ENCODE measurements around the gene REEP2. TPM values are rescaled to one million over a fixed set of nuclear protein-coding genes. Genes with fewer than 3 reads are reported as not detected.
A peak's percentile ranks its signal among the peaks of the same experiment; 100 is the strongest.

Gene REEP2
- total and polyA plus RNA-seq, 4 donors: 48.1 to 272 (median 167) TPM

- Histone ChIP-seq H3K4me1 (ENCODE audit: control insufficient read depth, insufficient read depth, low read length) (peaks cover 41% of the 10 kb centered on the region), H3K36me3 (ENCODE audit: control insufficient read depth, insufficient read depth, low read length) (peaks cover 13% of the 10 kb centered on the region), H3K27ac (ENCODE audit: low read depth, low read length) (peak within 1 kb of the TSS; percentile 98), H3K9me3 (ENCODE audit: control insufficient read depth, insufficient read depth, low read length) (no peaks in the 10 kb centered on the region), H3K4me3 (ENCODE audit: low read depth, low read length) (peak within 1 kb of the TSS; percentile 81), H3K27me3 (ENCODE audit: control insufficient read depth, insufficient read depth, low read length) (peaks cover 20% of the 10 kb centered on the region)
- DNase-seq (ENCODE audit: low read depth in 4 of 6, low spot score in 6 of 6): peak; percentile 82 to 98 (median 92)
- under 1% methylated on average over 85 of the region's 85 CpGs for WGBS (ENCODE audit: insufficient coverage)
Measured at GRCh38 chr5:138465261-138466124, 26.6 kb downstream of the REEP2 start, which contains the start of gene EGR1. TSS of gene EGR1 (plus strand) at chr5:138465479. CDS start at chr5:138465762, 283 bp downstream.

GRCh38 chr5:138466125-138466899, 27.5 kb downstream of the REEP2 start:
- H3K27ac ChIP-seq (ENCODE audit: low read depth, low read length): no peak overlapping the region
- peaks cover 13% of the 10 kb centered on the region for H3K36me3 ChIP-seq (ENCODE audit: control insufficient read depth, insufficient read depth, low read length)
- H3K4me1 ChIP-seq (ENCODE audit: control insufficient read depth, insufficient read depth, low read length): peaks cover 41% of the 10 kb centered on the region
- no peaks in the 10 kb centered on the region for H3K9me3 ChIP-seq (ENCODE audit: control insufficient read depth, insufficient read depth, low read length)
- peak overlapping the region; percentile 64 for H3K4me3 ChIP-seq (ENCODE audit: low read depth, low read length)
- peak in 2 of 6 donors; percentile 47 to 58 for DNase-seq (ENCODE audit: low read depth in 4 of 6, low spot score in 6 of 6)
- 7% methylated on average over 31 of the region's 39 CpGs for WGBS (ENCODE audit: insufficient coverage)
- peaks cover 20% of the 10 kb centered on the region for H3K27me3 ChIP-seq (ENCODE audit: control insufficient read depth, insufficient read depth, low read length)

GRCh38 chr5:138466900-138467710, 28.2 kb downstream of the REEP2 start:
- WGBS (ENCODE audit: insufficient coverage): 91% methylated on average over 45 of the region's 45 CpGs
- DNase-seq (ENCODE audit: low read depth in 4 of 6, low spot score in 6 of 6): peak in 1 of 6 donors; percentile 37
- Histone ChIP-seq H3K27me3 (ENCODE audit: control insufficient read depth, insufficient read depth, low read length) (peaks cover 20% of the 10 kb centered on the region), H3K4me1 (ENCODE audit: control insufficient read depth, insufficient read depth, low read length) (peaks cover 41% of the 10 kb centered on the region), H3K4me3 (ENCODE audit: low read depth, low read length) (peak overlapping the region; percentile 64), H3K9me3 (ENCODE audit: control insufficient read depth, insufficient read depth, low read length) (no peaks in the 10 kb centered on the region), H3K36me3 (ENCODE audit: control insufficient read depth, insufficient read depth, low read length) (peaks cover 13% of the 10 kb centered on the region), H3K27ac (ENCODE audit: low read depth, low read length) (no peak overlapping the region)

- Histone ChIP-seq H3K4me3 (ENCODE audit: low read depth, low read length) (peak overlapping the region; percentile 64), H3K27me3 (ENCODE audit: control insufficient read depth, insufficient read depth, low read length) (peaks cover 20% of the 10 kb centered on the region), H3K27ac (ENCODE audit: low read depth, low read length) (no peak overlapping the region), H3K4me1 (ENCODE audit: control insufficient read depth, insufficient read depth, low read length) (peaks cover 41% of the 10 kb centered on the region), H3K9me3 (ENCODE audit: control insufficient read depth, insufficient read depth, low read length) (no peaks in the 10 kb centered on the region), H3K36me3 (ENCODE audit: control insufficient read depth, insufficient read depth, low read length) (peaks cover 13% of the 10 kb centered on the region)
- DNase-seq (ENCODE audit: low read depth in 4 of 6, low spot score in 6 of 6): peak in 1 of 6 donors; percentile 43
- 82% methylated on average over 11 of the region's 14 CpGs for WGBS (ENCODE audit: insufficient coverage)
Measured at GRCh38 chr5:138467711-138468132, 28.9 kb downstream of the REEP2 start.

GRCh38 chr5:138468133-138468965, 29.5 kb downstream of the REEP2 start:
- 90% methylated on average over 6 of the region's 7 CpGs for WGBS (ENCODE audit: insufficient coverage)

GRCh38 chr5:138468966-138469539, 30.2 kb downstream of the REEP2 start:
- DNase-seq (ENCODE audit: low read depth in 4 of 6, low spot score in 6 of 6): peak in 1 of 6 donors; percentile 76
- peaks cover 13% of the 10 kb centered on the region for H3K36me3 ChIP-seq (ENCODE audit: control insufficient read depth, insufficient read depth, low read length)
- no peaks in the 10 kb centered on the region for H3K9me3 ChIP-seq (ENCODE audit: control insufficient read depth, insufficient read depth, low read length)
- 97% methylated on average over 4 of the region's 8 CpGs for WGBS (ENCODE audit: insufficient coverage)
- no peak overlapping the region for H3K4me3 ChIP-seq (ENCODE audit: low read depth, low read length)
- H3K27me3 ChIP-seq (ENCODE audit: control insufficient read depth, insufficient read depth, low read length): peaks cover 20% of the 10 kb centered on the region
- H3K27ac ChIP-seq (ENCODE audit: low read depth, low read length): no peak overlapping the region
- peaks cover 30% of the 10 kb centered on the region for H3K4me1 ChIP-seq (ENCODE audit: control insufficient read depth, insufficient read depth, low read length)

More at GRCh38 chr5:138468133-138468965, 29.5 kb downstream of the REEP2 start:
- peak in 1 of 6 donors; percentile 63 for DNase-seq (ENCODE audit: low read depth in 4 of 6, low spot score in 6 of 6)
- Histone ChIP-seq H3K36me3 (ENCODE audit: control insufficient read depth, insufficient read depth, low read length) (peaks cover 13% of the 10 kb centered on the region), H3K4me3 (ENCODE audit: low read depth, low read length) (peak overlapping the region; percentile 64), H3K27me3 (ENCODE audit: control insufficient read depth, insufficient read depth, low read length) (peaks cover 20% of the 10 kb centered on the region), H3K4me1 (ENCODE audit: control insufficient read depth, insufficient read depth, low read length) (peaks cover 35% of the 10 kb centered on the region), H3K9me3 (ENCODE audit: control insufficient read depth, insufficient read depth, low read length) (no peaks in the 10 kb centered on the region), H3K27ac (ENCODE audit: low read depth, low read length) (no peak overlapping the region)

- WGBS (ENCODE audit: insufficient coverage): 75% methylated on average over 5 of the region's 8 CpGs
- Histone ChIP-seq H3K4me1 (ENCODE audit: control insufficient read depth, insufficient read depth, low read length) (peaks cover 25% of the 10 kb centered on the region), H3K9me3 (ENCODE audit: control insufficient read depth, insufficient read depth, low read length) (no peaks in the 10 kb centered on the region), H3K36me3 (ENCODE audit: control insufficient read depth, insufficient read depth, low read length) (peaks cover 13% of the 10 kb centered on the region), H3K27ac (ENCODE audit: low read depth, low read length) (no peak overlapping the region), H3K4me3 (ENCODE audit: low read depth, low read length) (no peak overlapping the region), H3K27me3 (ENCODE audit: control insufficient read depth, insufficient read depth, low read length) (peaks cover 20% of the 10 kb centered on the region)
- DNase-seq (ENCODE audit: low read depth in 4 of 6, low spot score in 6 of 6): peak in 1 of 6 donors; percentile 81
Measured at GRCh38 chr5:138469540-138470321, 30.9 kb downstream of the REEP2 start.

Data from spinal cord (tissue), 10 donors.